Right lobe of liver (tissue), 6 donors: ENCODE results near the gene NFATC4. TPM values are rescaled to one million over a fixed set of nuclear protein-coding genes. Genes with fewer than 3 reads are reported as not detected.
"Not testable (repeated sequence)": the region's sequence is repeated elsewhere in the genome, so short reads cannot be mapped to it uniquely, and the experiment has no call there.

Experiments used
- ATAC-seq, 4 donors: fragments of 200-7000 bp; cut with Tn5 transposase; one replicate each; pipeline ENCODE4 v1.9.1; 2020; ENCODE audit warnings: mild to moderate bottlenecking in 4 of 4, moderate library complexity in 4 of 4
- DNase-seq, 3 donors: peaks; one replicate each; pipeline ENCODE4 v3.0.0-alpha.2; 2020
- H3K27ac ChIP-seq, 3 donors: fragments of 200-600 bp; one replicate each; pipeline ENCODE4 v1.8.0; 2022
- H3K27me3 ChIP-seq, 2 donors: fragments of 200-600 bp; one replicate each; pipeline ENCODE4 v1.8.0; 2022
- H3K36me3 ChIP-seq, 4 donors: fragments of 200-600 bp; sonication (generic) in 1 of 4; one replicate each; pipeline versions ENCODE4 v1.5.1 to v1.8.0; 2017 to 2022; ENCODE audit warnings: control low read depth in 1 of 4
- H3K4me1 ChIP-seq, 4 donors: fragments of 200-600 bp; sonication (generic) in 1 of 4; one replicate each; pipeline versions ENCODE4 v1.5.1 to v1.8.0; 2017 to 2022; ENCODE audit warnings: control low read depth in 1 of 4
- H3K4me3 ChIP-seq, 3 donors: fragments of 200-600 bp; one replicate each; pipeline ENCODE4 v1.8.0; 2022
- H3K9me3 ChIP-seq, 4 donors: fragments of 200-600 bp; sonication (generic) in 1 of 4; one replicate each; pipeline versions ENCODE4 v1.5.1 to v1.8.0; 2017 to 2022; ENCODE audit warnings: control low read depth in 1 of 4
- POLR2A ChIP-seq: fragments of 450-650 bp; IDR thresholded peaks from one replicate; pipeline ENCODE4 v1.6.1; 2017; ENCODE audit warnings: antibody characterized with exemption, mild to moderate bottlenecking
- WGBS: methylation state at CpG from one replicate; pipeline ENCODE4 v1.1.6; 2018; ENCODE audit warnings: low coverage, low lambda C conversion rate; ENCODE audit not compliant: insufficient coverage; ENCODE audit errors: missing lambda C conversion rate; 5-methylcytosine and 5-hydroxymethylcytosine counted together
- intact Hi-C, 2 donors: fragments of 100-400 bp; cut with DNase I; formaldehyde crosslinking; loops; one replicate each; pipeline versions ENCODE4 v1.11.2 to v1.14.1; 2022
- total RNA-seq, 6 experiments: library from RNA; depleted of rRNA in 2 of 6; stranded (reverse); fragments of >200 nt in 2 of 6; fragmentation: NEBNext Ultra II Directional in 3 of 6; extraction: Animal tissue kit (Norgen Biotek cat#: 25700) in 3 of 6; gene quantifications; one replicate each; pipeline versions ENCODE4 v1.1.0 to v1.2.4, GENCODE V29; 2016 to 2023
- TF ChIP-seq, protein P1 (sequence below), 4 donors: fragments of 200-600 bp in 3 of 4; fragments of 450-650 bp in 1 of 4; IDR thresholded peaks; one replicate each; pipeline versions ENCODE4 v1.5.1 to v1.8.0; 2016 to 2022; ENCODE audit warnings: antibody characterized with exemption in 4 of 4, mild to moderate bottlenecking in 2 of 4
- donor health status: DM: no; HTN: yes; CAD: no.
- donor health status: DM: no; HTN: no; CAD: no.
- donor health status: DM: no; HTN: no; CAD: no.
- donor health status: DM: no; HTN: yes; CAD: no.
- donor health status: DM: no; HTN: yes; CAD: no.

Gene NFATC4
- total RNA-seq, 6 experiments from 2014 or later, result 1.0 to 3.7 (median 2.0) TPM

DNA sequence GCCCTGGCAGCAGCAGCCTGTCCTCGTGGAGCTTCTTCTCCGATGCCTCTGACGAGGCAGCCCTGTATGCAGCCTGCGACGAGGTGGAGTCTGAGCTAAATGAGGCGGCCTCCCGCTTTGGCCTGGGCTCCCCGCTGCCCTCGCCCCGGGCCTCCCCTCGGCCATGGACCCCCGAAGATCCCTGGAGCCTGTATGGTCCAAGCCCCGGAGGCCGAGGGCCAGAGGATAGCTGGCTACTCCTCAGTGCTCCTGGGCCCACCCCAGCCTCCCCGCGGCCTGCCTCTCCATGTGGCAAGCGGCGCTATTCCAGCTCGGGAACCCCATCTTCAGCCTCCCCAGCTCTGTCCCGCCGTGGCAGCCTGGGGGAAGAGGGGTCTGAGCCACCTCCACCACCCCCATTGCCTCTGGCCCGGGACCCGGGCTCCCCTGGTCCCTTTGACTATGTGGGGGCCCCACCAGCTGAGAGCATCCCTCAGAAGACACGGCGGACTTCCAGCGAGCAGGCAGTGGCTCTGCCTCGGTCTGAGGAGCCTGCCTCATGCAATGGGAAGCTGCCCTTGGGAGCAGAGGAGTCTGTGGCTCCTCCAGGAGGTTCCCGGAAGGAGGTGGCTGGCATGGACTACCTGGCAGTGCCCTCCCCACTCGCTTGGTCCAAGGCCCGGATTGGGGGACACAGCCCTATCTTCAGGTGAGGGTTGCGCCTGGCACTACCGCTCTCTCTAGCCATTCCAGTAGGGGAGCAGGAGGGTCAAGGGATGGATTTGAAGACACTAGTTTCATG is 2.1 kb downstream of the NFATC4 start:
- no peak overlapping the region for H3K27ac ChIP-seq
- intact Hi-C loops, result loop anchor here (5.0 kb wide), 1 partner anchor 62 kb away; no protein-coding TSS in a partner anchor
- H3K27me3 ChIP-seq, result no peaks in the 10 kb centered on the region
- ATAC-seq (no peak), DNase-seq (no peak)
- no peaks in the 10 kb centered on the region for H3K36me3 ChIP-seq
- H3K4me3 ChIP-seq, result no peak overlapping the region
- TF ChIP-seq POLR2A, result no peak
- TF ChIP-seq, protein P1, sequence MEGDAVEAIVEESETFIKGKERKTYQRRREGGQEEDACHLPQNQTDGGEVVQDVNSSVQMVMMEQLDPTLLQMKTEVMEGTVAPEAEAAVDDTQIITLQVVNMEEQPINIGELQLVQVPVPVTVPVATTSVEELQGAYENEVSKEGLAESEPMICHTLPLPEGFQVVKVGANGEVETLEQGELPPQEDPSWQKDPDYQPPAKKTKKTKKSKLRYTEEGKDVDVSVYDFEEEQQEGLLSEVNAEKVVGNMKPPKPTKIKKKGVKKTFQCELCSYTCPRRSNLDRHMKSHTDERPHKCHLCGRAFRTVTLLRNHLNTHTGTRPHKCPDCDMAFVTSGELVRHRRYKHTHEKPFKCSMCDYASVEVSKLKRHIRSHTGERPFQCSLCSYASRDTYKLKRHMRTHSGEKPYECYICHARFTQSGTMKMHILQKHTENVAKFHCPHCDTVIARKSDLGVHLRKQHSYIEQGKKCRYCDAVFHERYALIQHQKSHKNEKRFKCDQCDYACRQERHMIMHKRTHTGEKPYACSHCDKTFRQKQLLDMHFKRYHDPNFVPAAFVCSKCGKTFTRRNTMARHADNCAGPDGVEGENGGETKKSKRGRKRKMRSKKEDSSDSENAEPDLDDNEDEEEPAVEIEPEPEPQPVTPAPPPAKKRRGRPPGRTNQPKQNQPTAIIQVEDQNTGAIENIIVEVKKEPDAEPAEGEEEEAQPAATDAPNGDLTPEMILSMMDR (IDR thresholded peaks at IDR 0.05), result no peak
- no peaks in the 10 kb centered on the region for H3K4me1 ChIP-seq
- WGBS, result 85% methylated on average over 5 of the region's 32 CpGs
- H3K9me3 ChIP-seq, result no peaks in the 10 kb centered on the region

DNA sequence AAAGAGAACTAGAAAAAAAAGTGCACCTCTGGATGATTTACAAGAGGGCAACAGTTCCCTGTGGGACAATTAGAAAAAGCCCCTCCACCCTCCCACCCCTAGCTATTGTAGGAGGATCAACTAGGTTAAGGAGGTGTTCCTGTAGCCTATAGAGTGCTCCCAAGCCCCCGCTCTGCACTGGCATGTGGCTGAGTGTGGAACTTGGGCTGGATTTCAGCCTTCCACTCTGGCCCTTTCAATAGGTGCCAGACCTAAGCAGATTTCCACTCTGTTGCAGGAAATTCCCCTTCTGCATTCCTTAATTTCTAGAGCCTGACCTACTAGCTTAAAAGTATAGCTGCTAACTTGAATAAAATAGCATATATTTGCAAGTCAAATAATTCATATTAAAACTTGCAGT is 2.8 kb downstream of the NFATC4 start:
- H3K36me3 ChIP-seq, result no peaks in the 10 kb centered on the region
- no peaks in the 10 kb centered on the region for H3K27me3 ChIP-seq
- H3K4me1 ChIP-seq, result no peaks in the 10 kb centered on the region
- ATAC-seq, result no peak
- intact Hi-C loops, result no loop called here
- DNase-seq, result no peak
- TF ChIP-seq POLR2A, result no peak
- TF ChIP-seq, protein P1 (IDR thresholded peaks at IDR 0.05), result no peak
- no peaks in the 10 kb centered on the region for H3K9me3 ChIP-seq
- no peak overlapping the region for H3K27ac ChIP-seq
- no peak overlapping the region for H3K4me3 ChIP-seq
- 80% methylated on average over 1 of the region's 1 CpG for WGBS

DNA sequence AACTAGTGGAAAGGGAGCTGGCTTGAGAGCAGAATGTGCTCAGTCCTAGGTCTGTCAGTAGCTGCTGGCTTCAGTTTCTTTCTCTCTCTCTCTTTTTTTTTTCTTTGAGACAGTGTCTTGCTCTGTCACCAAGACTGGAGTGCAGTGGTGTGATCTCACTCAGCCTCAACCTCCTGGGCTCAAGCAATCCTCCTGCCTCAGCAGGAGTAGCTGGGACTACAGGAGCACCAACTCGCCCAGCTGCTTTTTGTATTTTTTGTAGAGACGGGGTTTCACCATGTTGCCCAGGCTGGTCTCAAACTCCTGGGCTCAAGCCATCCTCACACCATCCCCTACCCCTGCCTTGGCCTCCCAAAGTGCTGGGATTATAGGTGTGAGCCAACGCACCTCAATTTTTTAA is 3.6 kb downstream of the NFATC4 start:
- intact Hi-C loops, H3K4me3 ChIP-seq, H3K27ac ChIP-seq, H3K36me3 ChIP-seq, H3K9me3 ChIP-seq, ATAC-seq, DNase-seq, H3K27me3 ChIP-seq, H3K4me1 ChIP-seq: not testable (repeated sequence)
- 83% methylated on average over 3 of the region's 3 CpGs for WGBS

DNA sequence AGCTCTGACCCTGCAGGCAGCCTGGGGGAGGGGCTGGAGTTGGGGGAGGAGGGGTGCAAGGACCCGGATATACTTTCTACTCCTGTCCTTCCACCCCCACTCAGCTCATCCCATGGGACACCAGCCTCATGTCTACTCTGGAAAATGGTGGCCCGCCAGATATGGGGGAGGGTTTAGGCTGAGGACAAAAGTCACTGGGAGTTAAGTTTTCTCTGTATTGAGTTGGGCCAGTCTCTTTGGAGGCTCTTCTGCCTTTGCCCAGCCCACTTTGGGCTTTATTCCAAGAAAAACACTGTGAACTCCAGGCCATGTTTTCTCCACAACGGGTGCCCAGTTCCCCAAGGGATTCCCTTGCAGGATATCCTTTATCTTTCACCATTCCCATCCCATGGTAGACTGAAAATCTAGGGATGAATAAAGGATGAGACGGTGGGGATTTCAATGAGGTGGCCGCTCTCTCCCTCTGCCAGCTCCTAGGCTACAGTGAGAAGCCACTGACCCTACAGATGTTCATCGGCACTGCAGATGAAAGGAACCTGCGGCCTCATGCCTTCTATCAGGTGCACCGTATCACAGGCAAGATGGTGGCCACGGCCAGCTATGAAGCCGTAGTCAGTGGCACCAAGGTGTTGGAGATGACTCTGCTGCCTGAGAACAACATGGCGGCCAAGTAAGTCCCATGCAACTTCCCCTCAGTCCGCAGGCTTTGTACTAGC is 4.9 kb downstream of the NFATC4 start:
- DNase-seq, result no peak

More for the DNA sequence above, 4.9 kb downstream of the NFATC4 start:
- no peaks in the 10 kb centered on the region for H3K4me1 ChIP-seq
- ATAC-seq, result peak in 3 of 4 donors; percentile 20 to 57 (median 28)
- no peaks in the 10 kb centered on the region for H3K27me3 ChIP-seq
- no peaks in the 10 kb centered on the region for H3K36me3 ChIP-seq
- intact Hi-C loops, result no loop called here
- no peak overlapping the region for H3K27ac ChIP-seq
- TF ChIP-seq, protein P1 (IDR thresholded peaks at IDR 0.05), result no peak
- H3K9me3 ChIP-seq, result no peaks in the 10 kb centered on the region
- 68% methylated on average over 7 of the region's 12 CpGs for WGBS
- no peak overlapping the region for H3K4me3 ChIP-seq
